HG03521 (cell line): ENCODE measurements around the gene SLAMF8.
A peak's percentile ranks its signal among the peaks of the same experiment; 100 is the strongest.

Experiments used
- ATAC-seq: cut with Tn5 transposase; IDR thresholded peaks from one replicate; pipeline ENCODE4 v1.9.1; 2021; ENCODE audit warnings: mild to moderate bottlenecking, moderate library complexity; ENCODE audit not compliant: unreplicated experiment

Gene SLAMF8

GRCh38 chr1:159845751-159846629 is 19.3 kb downstream of the SLAMF8 start:
- ATAC-seq: no peak

GRCh38 chr1:159847231-159847630 is 20.6 kb downstream of the SLAMF8 start:
- ATAC-seq: no peak

GRCh38 chr1:159848326-159848725 is 21.7 kb downstream of the SLAMF8 start:
- no peak for ATAC-seq

GRCh38 chr1:159849626-159850366 is 23.1 kb downstream of the SLAMF8 start:
- ATAC-seq: no peak

GRCh38 chr1:159851407-159851806 is 24.7 kb downstream of the SLAMF8 start:
- no peak for ATAC-seq

GRCh38 chr1:159853417-159854115 is 26.9 kb downstream of the SLAMF8 start:
- no peak for ATAC-seq

GRCh38 chr1:159854116-159854692 is 27.5 kb downstream of the SLAMF8 start:
- ATAC-seq: no peak

GRCh38 chr1:159854693-159855192 is 28.1 kb downstream of the SLAMF8 start:
- ATAC-seq: peak; percentile 86

- ATAC-seq: no peak
Measured at GRCh38 chr1:159855709-159856108, 29.0 kb downstream of the SLAMF8 start.

- ATAC-seq: no peak
Measured at GRCh38 chr1:159856576-159856975, 29.9 kb downstream of the SLAMF8 start.

GRCh38 chr1:159857889-159858288 is 31.2 kb downstream of the SLAMF8 start:
- ATAC-seq: no peak

GRCh38 chr1:159859767-159860322 is 33.2 kb downstream of the SLAMF8 start:
- ATAC-seq: no peak

GRCh38 chr1:159860456-159860855 is 33.8 kb downstream of the SLAMF8 start:
- no peak for ATAC-seq

- ATAC-seq: no peak
Measured at GRCh38 chr1:159861218-159861617, 34.5 kb downstream of the SLAMF8 start.

- no peak for ATAC-seq
Measured at GRCh38 chr1:159862031-159862430, 35.4 kb downstream of the SLAMF8 start.

- no peak for ATAC-seq
Measured at GRCh38 chr1:159862557-159862956, 35.9 kb downstream of the SLAMF8 start, which contains the start of gene VSIG8. Gene VSIG8 (minus strand): TSS chr1:159862657. CDS start chr1:159862521, 136 bp downstream.

- no peak for ATAC-seq
Measured at GRCh38 chr1:159864262-159864661, 37.6 kb downstream of the SLAMF8 start.

- ATAC-seq: no peak
Measured at GRCh38 chr1:159866066-159866465, 39.4 kb downstream of the SLAMF8 start.

GRCh38 chr1:159866905-159867663 is 40.4 kb downstream of the SLAMF8 start:
- no peak for ATAC-seq

- no peak for ATAC-seq
Measured at GRCh38 chr1:159867664-159868026, 41.0 kb downstream of the SLAMF8 start.
